ENCODE measurements around the gene PASK. TPM values are rescaled to one million over a fixed set of nuclear protein-coding genes. Genes with fewer than 3 reads are reported as not detected.

Gene PASK
- polyA plus RNA-seq, 1 donor (not counting 4 experiments of a cell fraction or from before 2014, with no cell fraction given), result 4.3 TPM

DNA sequence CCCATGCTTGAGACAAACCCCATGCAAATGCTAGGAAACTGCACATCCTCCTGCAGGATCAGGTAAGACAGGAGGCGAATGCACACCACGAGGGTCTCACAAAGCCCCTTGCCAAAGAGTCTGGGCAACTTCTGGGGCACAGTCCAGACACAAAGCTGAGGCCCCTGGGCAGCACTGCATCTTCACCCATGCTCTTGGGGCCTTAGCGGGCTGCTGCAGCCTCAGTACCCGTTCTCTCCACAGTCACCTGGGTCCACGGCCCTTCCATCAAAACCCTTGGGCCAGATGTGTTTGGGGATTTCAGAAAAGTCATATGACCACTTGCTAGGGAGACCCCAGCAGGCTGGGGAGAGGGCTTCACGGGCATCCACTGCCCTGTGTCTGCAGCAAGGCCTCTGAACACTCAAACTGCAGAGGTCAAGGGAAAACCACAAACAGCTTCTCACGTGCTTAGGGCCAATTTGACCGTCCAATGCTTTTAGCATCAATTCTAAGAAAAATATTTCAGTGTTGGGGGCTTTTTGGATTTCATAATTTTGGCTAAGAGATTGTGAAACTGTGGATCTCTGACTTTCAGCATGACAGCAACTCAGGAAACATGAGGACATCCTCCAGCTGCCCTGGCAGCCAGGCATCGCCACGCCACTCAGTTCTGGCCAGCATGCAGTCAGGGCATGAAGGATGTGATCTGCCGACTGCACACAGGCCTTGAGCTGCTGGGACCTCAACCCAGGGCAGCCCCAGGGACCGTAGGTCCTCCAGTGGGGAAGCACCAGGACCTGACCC lies 20.0 kb downstream of the PASK start:
- no peaks in the 10 kb centered on the region for H4K20me1 ChIP-seq (ENCODE audit: control insufficient read depth, extremely low read depth, insufficient read depth, low read length)
- H3K27me3 ChIP-seq (ENCODE audit: control insufficient read depth, extremely low read depth, insufficient read depth, low read length), result no peaks in the 10 kb centered on the region
- no peak overlapping the region for H3K4me3 ChIP-seq (ENCODE audit: control insufficient read depth in 2 of 3, extremely low read depth in 1 of 3, insufficient read depth in 2 of 3, low read depth in 1 of 3, low read length in 3 of 3)
- H2AFZ ChIP-seq (ENCODE audit: control insufficient read depth, low read length), result no peak overlapping the region
- H3K36me3 ChIP-seq (ENCODE audit: control insufficient read depth in 2 of 2, extremely low read depth in 1 of 2, insufficient read depth in 2 of 2, low read length in 2 of 2), result peaks cover 0 to 2% of the 10 kb centered on the region in 2 experiments
- DNase-seq (ENCODE audit: low read depth, low spot score) (no peak), FAIRE-seq (no peak)
- dilution Hi-C loops (cut with MboI; ENCODE audit: extremely low pct_ligation_motif_present, low sequenced_read_pairs), result no loop called here
- no peak overlapping the region for H3K9ac ChIP-seq (ENCODE audit: control insufficient read depth, extremely low read depth, insufficient read depth, low read length)
- no peaks in the 10 kb centered on the region for H3K4me1 ChIP-seq (ENCODE audit: control insufficient read depth, extremely low read depth, insufficient read depth, low read length)
- H3K4me2 ChIP-seq (ENCODE audit: control insufficient read depth, extremely low read depth, insufficient read depth, low read depth, low read length), result no peak overlapping the region
- H3K79me2 ChIP-seq (ENCODE audit: control insufficient read depth, insufficient read depth, low read length), result no peaks in the 10 kb centered on the region
- TF ChIP-seq CTCF (optimal IDR thresholded peaks at IDR 0.05 in 1 of 3, IDR thresholded peaks at IDR 0.05 in 1 of 3, conservative IDR thresholded peaks at IDR 0.05 in 1 of 3; ENCODE audit: extremely low read depth in 1 of 3, insufficient read depth in 2 of 3, low read length in 3 of 3), result no peak
- TF ChIP-seq EZH2 (IDR thresholded peaks at IDR 0.05; ENCODE audit: low read length), result no peak
- no peaks in the 10 kb centered on the region for H3K9me1 ChIP-seq (ENCODE audit: control insufficient read depth, extremely low read depth, insufficient read depth, low read length)
- no peaks in the 10 kb centered on the region for H3K9me3 ChIP-seq (ENCODE audit: control insufficient read depth, low read depth, low read length)
- H3K27ac ChIP-seq (ENCODE audit: control insufficient read depth, insufficient read depth, low read length), result no peak overlapping the region

- Histone ChIP-seq H2AFZ (ENCODE audit: control insufficient read depth, low read length) (no peak overlapping the region), H3K4me3 (ENCODE audit: control insufficient read depth in 2 of 3, extremely low read depth in 1 of 3, insufficient read depth in 2 of 3, low read depth in 1 of 3, low read length in 3 of 3) (no peak overlapping the region), H3K36me3 (ENCODE audit: control insufficient read depth in 2 of 2, extremely low read depth in 1 of 2, insufficient read depth in 2 of 2, low read length in 2 of 2) (peaks cover 0 to 2% of the 10 kb centered on the region in 2 experiments), H4K20me1 (ENCODE audit: control insufficient read depth, extremely low read depth, insufficient read depth, low read length) (no peaks in the 10 kb centered on the region), H3K9me1 (ENCODE audit: control insufficient read depth, extremely low read depth, insufficient read depth, low read length) (no peaks in the 10 kb centered on the region), H3K27ac (ENCODE audit: control insufficient read depth, insufficient read depth, low read length) (no peak overlapping the region), H3K9ac (ENCODE audit: control insufficient read depth, extremely low read depth, insufficient read depth, low read length) (no peak overlapping the region), H3K79me2 (ENCODE audit: control insufficient read depth, insufficient read depth, low read length) (no peaks in the 10 kb centered on the region), H3K4me1 (ENCODE audit: control insufficient read depth, extremely low read depth, insufficient read depth, low read length) (peaks cover 8% of the 10 kb centered on the region), H3K9me3 (ENCODE audit: control insufficient read depth, low read depth, low read length) (no peaks in the 10 kb centered on the region), H3K27me3 (ENCODE audit: control insufficient read depth, extremely low read depth, insufficient read depth, low read length) (no peaks in the 10 kb centered on the region), H3K4me2 (ENCODE audit: control insufficient read depth, extremely low read depth, insufficient read depth, low read depth, low read length) (no peak overlapping the region)
- dilution Hi-C loops (cut with MboI; ENCODE audit: extremely low pct_ligation_motif_present, low sequenced_read_pairs), result no loop called here
- FAIRE-seq (no peak), DNase-seq (ENCODE audit: low read depth, low spot score) (no peak)
- TF ChIP-seq EZH2 (IDR thresholded peaks at IDR 0.05; ENCODE audit: low read length) (no peak), CTCF (optimal IDR thresholded peaks at IDR 0.05 in 1 of 3, IDR thresholded peaks at IDR 0.05 in 1 of 3, conservative IDR thresholded peaks at IDR 0.05 in 1 of 3; ENCODE audit: extremely low read depth in 1 of 3, insufficient read depth in 2 of 3, low read length in 3 of 3) (no peak)
Observed at GRCh38 chr2:241128266-241128665, 21.0 kb downstream of the PASK start.
